Measurements from ENCODE around the gene SLC25A40.

The SLC25A40 gene

DNA sequence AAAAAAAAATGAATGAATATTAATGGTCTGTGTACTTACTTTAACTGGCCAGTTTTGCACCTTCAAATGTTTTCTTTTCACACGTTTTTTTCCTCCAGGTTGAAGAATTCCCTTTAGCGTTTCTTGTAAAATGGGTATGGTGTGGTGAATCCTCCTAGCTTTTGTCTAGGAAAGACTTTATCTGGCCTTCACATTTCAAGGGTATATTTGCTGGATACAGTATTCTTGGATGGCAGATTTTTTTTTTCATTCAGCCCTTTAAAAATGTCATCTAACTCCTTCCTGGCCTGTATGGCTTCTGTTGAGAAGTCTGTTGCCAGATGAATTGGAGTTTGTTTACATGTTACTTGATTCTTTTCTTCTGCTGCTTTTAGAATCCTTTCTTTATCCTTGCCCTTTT, 10.1 kb downstream of the SLC25A40 start:
- no peak for TF ChIP-seq CTCF (IDR thresholded peaks at IDR 0.05; ENCODE audit: borderline replicate concordance, control extremely low read depth, extremely low read depth, insufficient read depth, missing control alignments)
- in situ Hi-C loops (cut with MboI; ENCODE audit: low sequenced_read_pairs, unreplicated experiment), result no loop called here
- no peak for DNase-seq (ENCODE audit: low spot score)

DNA sequence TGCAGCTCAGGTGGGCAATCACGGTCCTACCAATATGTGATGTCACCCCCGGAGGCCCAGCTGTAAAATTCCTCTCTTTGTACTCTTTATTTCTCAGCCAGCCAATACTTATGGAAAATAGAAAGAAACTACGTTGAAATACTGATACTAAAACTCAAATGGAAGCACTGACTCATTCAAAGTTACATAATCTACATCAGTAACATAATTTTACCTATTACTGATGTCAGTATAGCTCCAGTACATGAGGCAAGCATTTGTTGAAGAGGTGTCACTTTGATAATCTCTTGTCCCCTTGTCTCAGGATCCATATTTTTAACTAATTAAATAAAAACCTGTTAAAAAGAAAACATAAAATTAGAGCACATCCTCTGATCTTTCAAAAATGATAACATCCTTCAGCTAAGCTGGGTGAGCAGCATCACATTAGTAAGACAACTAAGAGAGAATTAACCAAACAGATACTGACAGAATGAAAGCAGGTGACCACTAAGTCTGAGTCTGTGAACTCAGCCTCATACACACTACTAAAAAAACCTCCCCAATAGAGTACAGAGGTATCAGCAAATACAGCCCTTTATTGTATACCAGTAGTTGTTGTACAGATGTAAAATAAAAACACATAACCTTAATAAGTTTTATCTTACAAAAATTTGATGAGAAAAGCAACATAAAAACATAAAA, 17.6 kb downstream of the SLC25A40 start:
- no peak for TF ChIP-seq CTCF (IDR thresholded peaks at IDR 0.05; ENCODE audit: borderline replicate concordance, control extremely low read depth, extremely low read depth, insufficient read depth, missing control alignments)
- no peak for DNase-seq (ENCODE audit: low spot score)
- in situ Hi-C loops (cut with MboI; ENCODE audit: low sequenced_read_pairs, unreplicated experiment), result no loop called here

DNA sequence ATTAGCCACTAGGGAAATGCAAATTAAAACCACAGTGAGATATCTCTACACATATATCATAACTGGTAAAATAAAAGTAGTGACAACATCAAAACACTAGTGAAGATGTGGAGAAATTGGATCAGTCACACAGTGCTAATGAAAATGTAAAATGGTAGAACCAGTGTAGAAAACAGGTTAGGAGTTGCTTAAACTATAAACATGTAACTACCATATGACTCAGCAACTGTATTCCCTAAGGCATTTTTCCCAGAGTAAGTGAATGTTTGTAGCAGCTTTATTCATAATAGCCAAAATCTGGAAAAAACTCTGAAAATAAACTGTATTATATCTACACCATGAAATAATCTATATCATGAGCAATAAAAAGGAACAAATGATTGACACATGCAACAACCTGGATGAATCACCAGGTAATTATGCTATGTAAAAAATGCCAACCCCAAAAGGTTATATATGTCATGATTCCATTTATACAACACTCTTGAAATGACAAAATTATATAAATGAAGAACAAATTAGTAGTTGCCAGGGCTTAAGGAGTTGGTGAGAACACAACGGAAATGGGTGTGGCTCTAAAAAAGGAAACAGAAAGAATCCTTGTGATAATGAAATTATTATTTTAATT, 22.8 kb downstream of the SLC25A40 start:
- no peak for TF ChIP-seq CTCF (IDR thresholded peaks at IDR 0.05; ENCODE audit: borderline replicate concordance, control extremely low read depth, extremely low read depth, insufficient read depth, missing control alignments)
- DNase-seq (ENCODE audit: low spot score), result no peak
- in situ Hi-C loops (cut with MboI; ENCODE audit: low sequenced_read_pairs, unreplicated experiment), result no loop called here

- no peak for DNase-seq (ENCODE audit: low spot score)
- in situ Hi-C loops (cut with MboI; ENCODE audit: low sequenced_read_pairs, unreplicated experiment), result no loop called here
- TF ChIP-seq CTCF (IDR thresholded peaks at IDR 0.05; ENCODE audit: borderline replicate concordance, control extremely low read depth, extremely low read depth, insufficient read depth, missing control alignments), result no peak
These were observed 23.9 kb downstream of the SLC25A40 start for GRCh38 chr7:87852306-87852705.

GRCh38 chr7:87850836-87851593, 25.1 kb downstream of the SLC25A40 start:
- in situ Hi-C loops (cut with MboI; ENCODE audit: low sequenced_read_pairs, unreplicated experiment), result no loop called here
- no peak for TF ChIP-seq CTCF (IDR thresholded peaks at IDR 0.05; ENCODE audit: borderline replicate concordance, control extremely low read depth, extremely low read depth, insufficient read depth, missing control alignments)
- DNase-seq (ENCODE audit: low spot score), result no peak

DNA sequence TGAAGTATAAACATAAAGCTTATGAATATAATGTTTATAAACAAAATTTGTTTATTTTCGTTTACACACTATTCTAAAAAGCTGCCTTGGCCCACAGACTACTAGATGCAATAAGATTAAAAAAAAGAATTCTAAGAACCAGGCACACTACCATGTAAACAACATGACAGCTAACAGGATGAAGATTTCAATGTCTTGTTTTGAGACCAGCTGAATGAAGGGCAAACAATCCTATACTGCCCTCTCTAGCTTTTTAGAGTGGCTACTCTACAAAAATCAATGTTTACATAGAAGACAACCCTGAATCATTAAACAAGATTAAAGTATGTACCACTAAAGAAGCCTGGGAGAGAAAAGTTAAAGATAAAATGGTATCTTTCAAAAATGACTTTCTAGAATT, 38.6 kb downstream of the SLC25A40 start:
- in situ Hi-C loops (cut with MboI; ENCODE audit: low sequenced_read_pairs, unreplicated experiment), result no loop called here
- no peak for TF ChIP-seq CTCF (IDR thresholded peaks at IDR 0.05; ENCODE audit: borderline replicate concordance, control extremely low read depth, extremely low read depth, insufficient read depth, missing control alignments)
- no peak for DNase-seq (ENCODE audit: low spot score)

Measured in GM13976 (cell line).